ENCODE measurements around the gene BEST1. TPM values are rescaled to one million over a fixed set of nuclear protein-coding genes. Genes with fewer than 3 reads are reported as not detected.
A peak's percentile ranks its signal among the peaks of the same experiment; 100 is the strongest.
"Not testable (repeated sequence)": the region's sequence is repeated elsewhere in the genome, so short reads cannot be mapped to it uniquely, and the experiment has no call there.

Gene BEST1
- total and polyA plus RNA-seq, 2 donors (not counting 1 experiment from before 2014, with no cell fraction given) = 2.5 to 15.2 TPM

- H3K4me2 ChIP-seq (ENCODE audit: extremely low read depth, insufficient read depth, low read length) = no peak overlapping the region
- no peaks in the 10 kb centered on the region for H3K79me2 ChIP-seq (ENCODE audit: control insufficient read depth, insufficient read depth, low read length)
- no peak overlapping the region for H3K4me3 ChIP-seq (replicated peaks in 1 of 4; ENCODE audit: control extremely low read depth in 1 of 4, insufficient read depth in 1 of 4, low read depth in 3 of 4, low read length in 4 of 4)
- H4K20me1 ChIP-seq (ENCODE audit: control insufficient read depth, extremely low read depth, insufficient read depth, low read length) = no peaks in the 10 kb centered on the region
- H3K4me1 ChIP-seq (ENCODE audit: control insufficient read depth, extremely low read depth, insufficient read depth, low read length) = no peaks in the 10 kb centered on the region
- no peak overlapping the region for H3K27ac ChIP-seq (ENCODE audit: insufficient read depth, low read length)
- H3K9ac ChIP-seq (ENCODE audit: insufficient read depth, low read length) = no peak overlapping the region
- no peak for TF ChIP-seq EZH2 (IDR thresholded peaks at IDR 0.05; ENCODE audit: low read length, missing control alignments)
- TF ChIP-seq, protein P1, sequence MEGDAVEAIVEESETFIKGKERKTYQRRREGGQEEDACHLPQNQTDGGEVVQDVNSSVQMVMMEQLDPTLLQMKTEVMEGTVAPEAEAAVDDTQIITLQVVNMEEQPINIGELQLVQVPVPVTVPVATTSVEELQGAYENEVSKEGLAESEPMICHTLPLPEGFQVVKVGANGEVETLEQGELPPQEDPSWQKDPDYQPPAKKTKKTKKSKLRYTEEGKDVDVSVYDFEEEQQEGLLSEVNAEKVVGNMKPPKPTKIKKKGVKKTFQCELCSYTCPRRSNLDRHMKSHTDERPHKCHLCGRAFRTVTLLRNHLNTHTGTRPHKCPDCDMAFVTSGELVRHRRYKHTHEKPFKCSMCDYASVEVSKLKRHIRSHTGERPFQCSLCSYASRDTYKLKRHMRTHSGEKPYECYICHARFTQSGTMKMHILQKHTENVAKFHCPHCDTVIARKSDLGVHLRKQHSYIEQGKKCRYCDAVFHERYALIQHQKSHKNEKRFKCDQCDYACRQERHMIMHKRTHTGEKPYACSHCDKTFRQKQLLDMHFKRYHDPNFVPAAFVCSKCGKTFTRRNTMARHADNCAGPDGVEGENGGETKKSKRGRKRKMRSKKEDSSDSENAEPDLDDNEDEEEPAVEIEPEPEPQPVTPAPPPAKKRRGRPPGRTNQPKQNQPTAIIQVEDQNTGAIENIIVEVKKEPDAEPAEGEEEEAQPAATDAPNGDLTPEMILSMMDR (conservative IDR thresholded peaks at IDR 0.05 in 1 of 2, IDR thresholded peaks at IDR 0.05 in 1 of 2; ENCODE audit: low read depth in 1 of 2, low read length in 2 of 2) = no peak
- H2AFZ ChIP-seq (ENCODE audit: low read length) = no peak overlapping the region
- DNase-seq (ENCODE audit: low read depth in 2 of 2) = no peak
- no peaks in the 10 kb centered on the region for H3K36me3 ChIP-seq (ENCODE audit: control insufficient read depth, insufficient read depth, low read length)
- no peaks in the 10 kb centered on the region for H3K27me3 ChIP-seq (ENCODE audit: control insufficient read depth, insufficient read depth, low read length)
- H3K9me3 ChIP-seq (ENCODE audit: control insufficient read depth, insufficient read depth, low read depth, low read length) = no peaks in the 10 kb centered on the region
These were observed 50.6 kb downstream of the BEST1 start for GRCh38 chr11:62000539-62001446.

DNA sequence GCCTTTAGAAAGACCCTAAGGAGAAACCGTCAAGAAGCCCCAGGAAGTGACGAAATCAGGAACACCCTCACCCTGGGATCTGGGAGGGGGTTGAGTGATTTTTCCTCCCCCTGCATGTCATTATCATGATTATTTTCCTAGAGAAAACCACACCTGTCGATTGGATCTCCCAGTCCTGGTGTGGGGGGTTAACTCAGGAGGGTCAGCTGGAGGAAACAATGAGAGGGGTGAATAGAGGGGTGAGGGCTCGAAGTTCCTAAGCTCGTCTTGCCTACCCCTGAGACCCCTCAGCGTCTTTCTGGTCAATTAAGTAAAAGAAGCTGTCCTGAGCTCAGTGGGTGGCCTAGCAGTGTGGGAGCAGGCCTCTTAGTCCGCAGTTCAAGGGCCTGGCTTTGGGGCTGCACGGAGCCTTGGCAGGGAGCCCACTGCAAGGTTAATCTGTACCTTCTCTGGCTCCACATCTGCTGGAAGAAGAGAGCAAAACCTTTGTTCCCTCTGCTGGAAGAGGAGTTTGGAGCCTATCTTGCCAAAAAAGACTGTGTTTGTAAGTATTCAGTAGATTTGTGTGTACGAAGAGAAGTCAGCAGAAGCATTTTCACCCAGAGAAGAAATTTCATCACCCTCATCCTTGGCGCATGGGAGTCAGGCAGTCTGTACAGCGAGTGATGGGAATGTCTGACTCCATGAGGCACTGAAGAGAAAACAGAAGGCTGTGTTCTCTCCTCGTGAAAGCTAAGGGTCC is 51.5 kb downstream of the BEST1 start:
- Histone ChIP-seq H3K36me3 (ENCODE audit: control insufficient read depth, insufficient read depth, low read length) (no peaks in the 10 kb centered on the region), H2AFZ (ENCODE audit: low read length) (no peak overlapping the region), H3K27me3 (ENCODE audit: control insufficient read depth, insufficient read depth, low read length) (no peaks in the 10 kb centered on the region), H3K4me3 (replicated peaks in 1 of 4; ENCODE audit: control extremely low read depth in 1 of 4, insufficient read depth in 1 of 4, low read depth in 3 of 4, low read length in 4 of 4) (no peak overlapping the region), H3K4me2 (ENCODE audit: extremely low read depth, insufficient read depth, low read length) (no peak overlapping the region), H3K9me3 (ENCODE audit: control insufficient read depth, insufficient read depth, low read depth, low read length) (no peaks in the 10 kb centered on the region), H3K4me1 (ENCODE audit: control insufficient read depth, extremely low read depth, insufficient read depth, low read length) (no peaks in the 10 kb centered on the region), H3K9ac (ENCODE audit: insufficient read depth, low read length) (no peak overlapping the region), H3K27ac (ENCODE audit: insufficient read depth, low read length) (no peak overlapping the region), H3K79me2 (ENCODE audit: control insufficient read depth, insufficient read depth, low read length) (no peaks in the 10 kb centered on the region), H4K20me1 (ENCODE audit: control insufficient read depth, extremely low read depth, insufficient read depth, low read length) (no peaks in the 10 kb centered on the region)
- DNase-seq (ENCODE audit: low read depth in 2 of 2) = peak in 1 of 2 donors; percentile 46
- TF ChIP-seq, protein P1 (conservative IDR thresholded peaks at IDR 0.05 in 1 of 2, IDR thresholded peaks at IDR 0.05 in 1 of 2; ENCODE audit: low read depth in 1 of 2, low read length in 2 of 2) = no peak
- no peak for TF ChIP-seq EZH2 (IDR thresholded peaks at IDR 0.05; ENCODE audit: low read length, missing control alignments)

DNA sequence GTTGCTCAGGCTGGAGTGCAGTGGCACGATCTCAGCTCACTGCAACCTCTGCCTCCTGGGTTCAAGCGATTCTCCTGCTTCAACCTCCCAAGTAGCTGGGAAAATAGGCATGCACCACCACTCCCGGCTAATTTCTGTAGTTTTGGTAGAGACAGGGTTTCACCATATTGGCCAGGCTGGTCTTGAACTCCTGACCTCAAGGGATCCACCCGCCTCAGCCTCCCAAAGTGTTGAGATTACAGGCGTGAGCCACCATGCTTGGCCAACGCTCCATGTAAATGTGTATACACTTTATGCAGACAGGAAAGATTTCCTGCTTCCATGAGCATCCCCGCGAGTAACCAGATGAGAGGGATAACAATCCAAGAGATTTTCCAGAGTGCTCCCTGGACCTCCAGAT is 52.1 kb downstream of the BEST1 start:
- not testable (repeated sequence) for H4K20me1 ChIP-seq (ENCODE audit: control insufficient read depth, extremely low read depth, insufficient read depth, low read length)

More for the DNA sequence above, 52.1 kb downstream of the BEST1 start:
- H3K4me3 ChIP-seq (replicated peaks in 1 of 4; ENCODE audit: control extremely low read depth in 1 of 4, insufficient read depth in 1 of 4, low read depth in 3 of 4, low read length in 4 of 4); H3K4me2 ChIP-seq (ENCODE audit: extremely low read depth, insufficient read depth, low read length); H3K79me2 ChIP-seq (ENCODE audit: control insufficient read depth, insufficient read depth, low read length); DNase-seq (ENCODE audit: low read depth in 2 of 2); H2AFZ ChIP-seq (ENCODE audit: low read length); H3K9ac ChIP-seq (ENCODE audit: insufficient read depth, low read length); H3K4me1 ChIP-seq (ENCODE audit: control insufficient read depth, extremely low read depth, insufficient read depth, low read length); H3K27ac ChIP-seq (ENCODE audit: insufficient read depth, low read length); H3K36me3 ChIP-seq (ENCODE audit: control insufficient read depth, insufficient read depth, low read length); H3K27me3 ChIP-seq (ENCODE audit: control insufficient read depth, insufficient read depth, low read length); H3K9me3 ChIP-seq (ENCODE audit: control insufficient read depth, insufficient read depth, low read depth, low read length): not testable (repeated sequence)
